Measurements from ENCODE around the gene TARBP2.
"Not testable (repeated sequence)": the region's sequence is repeated elsewhere in the genome, so short reads cannot be mapped to it uniquely, and the experiment has no call there.

The TARBP2 gene

DNA sequence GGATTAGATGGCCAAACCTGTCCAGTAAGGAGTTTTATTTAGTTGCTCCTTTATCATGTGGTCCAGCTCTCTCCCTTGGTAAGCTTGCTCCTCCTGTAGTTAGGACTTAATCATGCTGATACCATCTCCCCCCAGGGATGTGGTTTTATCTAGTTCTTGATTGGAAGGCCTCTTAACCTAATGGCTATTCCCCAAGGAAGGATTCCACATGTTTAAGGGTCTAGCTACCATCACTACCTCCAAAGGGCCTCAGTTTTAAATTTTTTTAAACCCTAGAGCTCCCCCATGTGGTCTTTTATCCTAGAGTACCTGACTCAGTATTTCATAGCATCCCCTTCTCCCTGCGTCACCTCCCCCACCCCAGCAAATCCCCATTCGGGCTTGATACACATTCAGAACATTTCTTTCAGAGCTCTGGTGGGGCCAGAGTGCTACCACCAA lies 24.3 kb upstream of the TARBP2 start:
- no peak for DNase-seq (ENCODE audit: low spot score)

DNA sequence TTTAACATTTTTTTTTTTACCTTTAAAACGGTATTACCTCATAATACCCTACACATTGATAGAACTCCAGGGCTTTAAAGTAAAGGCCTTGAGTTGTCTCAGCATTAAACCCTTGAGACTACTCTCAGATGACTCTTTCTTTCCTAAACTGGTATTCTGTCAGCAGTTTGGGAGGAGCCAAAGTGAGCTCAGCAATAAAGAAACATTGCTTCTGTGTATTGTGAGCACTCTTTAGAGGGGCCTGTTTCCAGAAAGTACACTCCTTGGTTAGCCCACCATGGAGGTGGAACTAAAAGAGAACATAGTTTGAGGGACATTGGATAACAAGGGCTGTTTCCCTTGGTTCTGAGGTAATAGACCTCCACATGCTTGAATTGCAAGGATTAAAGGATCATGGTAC lies 22.2 kb upstream of the TARBP2 start:
- DNase-seq (ENCODE audit: low spot score), result no peak

DNA sequence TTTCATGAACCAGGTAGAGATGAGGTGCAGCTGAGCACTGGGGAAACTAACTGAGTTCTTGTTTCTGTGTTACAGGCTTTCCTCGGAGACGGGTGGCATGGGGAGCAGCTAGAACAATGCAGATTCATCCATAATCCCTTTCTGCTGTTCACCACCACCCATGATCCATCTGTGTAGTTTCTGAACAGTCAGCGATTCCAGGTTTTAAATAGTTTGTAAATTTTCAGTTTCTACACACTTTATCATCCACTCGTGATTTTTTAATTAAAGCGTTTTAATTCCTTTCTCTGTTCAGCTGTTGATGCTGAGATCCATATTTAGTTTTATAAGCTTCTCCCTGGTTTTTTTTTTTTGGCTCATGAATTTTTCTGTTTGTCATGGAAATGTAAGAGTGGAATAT lies 21.8 kb upstream of the TARBP2 start:
- DNase-seq (ENCODE audit: low spot score), result no peak

GRCh38 chr12:53480491-53481442 lies 20.3 kb upstream of the TARBP2 start:
- DNase-seq (ENCODE audit: low spot score), result no peak

GRCh38 chr12:53481458-53481857 lies 19.6 kb upstream of the TARBP2 start:
- DNase-seq (ENCODE audit: low spot score), result not testable (repeated sequence)

GRCh38 chr12:53481939-53482586 lies 19.0 kb upstream of the TARBP2 start:
- no peak for DNase-seq (ENCODE audit: low spot score)

- no peak for DNase-seq (ENCODE audit: low spot score)
Measured at GRCh38 chr12:53482626-53483168, 18.4 kb upstream of the TARBP2 start.

DNA sequence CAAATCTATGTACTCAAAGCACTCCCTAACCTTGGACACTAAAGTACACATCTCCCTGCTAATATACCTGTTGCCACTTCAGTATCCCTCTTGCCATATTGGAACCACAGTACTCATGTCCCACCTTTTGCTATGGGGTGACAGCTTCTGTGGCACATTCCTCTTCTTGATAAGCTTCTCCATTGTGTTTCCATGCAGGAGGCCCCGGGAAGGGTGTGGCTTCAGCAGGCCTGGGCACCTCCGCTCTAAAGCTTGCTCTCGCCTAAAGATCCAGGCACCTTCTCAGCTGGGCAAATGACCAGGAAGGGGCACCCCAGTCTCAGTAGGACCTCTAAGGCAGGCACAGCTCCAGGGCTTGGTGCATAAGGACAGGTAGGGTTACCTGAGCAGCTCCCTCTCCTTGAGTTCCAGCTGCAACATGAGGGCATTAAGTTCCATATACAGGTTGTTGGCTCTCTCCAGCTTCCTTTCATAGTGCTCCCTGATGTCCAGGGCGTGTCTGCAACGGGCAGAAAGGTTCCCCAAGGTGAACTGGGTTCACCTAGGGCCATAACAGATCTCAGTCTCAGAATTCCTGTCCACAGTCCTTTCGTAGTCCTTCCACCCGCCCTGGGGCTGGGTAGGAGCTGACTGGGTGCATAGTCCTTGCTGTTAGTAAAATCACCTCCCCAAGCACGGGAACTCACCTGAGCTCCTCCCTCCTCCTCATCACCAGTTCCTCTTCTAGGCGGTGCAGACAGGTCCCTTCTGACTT lies 17.7 kb upstream of the TARBP2 start:
- DNase-seq (ENCODE audit: low spot score), result no peak

DNA sequence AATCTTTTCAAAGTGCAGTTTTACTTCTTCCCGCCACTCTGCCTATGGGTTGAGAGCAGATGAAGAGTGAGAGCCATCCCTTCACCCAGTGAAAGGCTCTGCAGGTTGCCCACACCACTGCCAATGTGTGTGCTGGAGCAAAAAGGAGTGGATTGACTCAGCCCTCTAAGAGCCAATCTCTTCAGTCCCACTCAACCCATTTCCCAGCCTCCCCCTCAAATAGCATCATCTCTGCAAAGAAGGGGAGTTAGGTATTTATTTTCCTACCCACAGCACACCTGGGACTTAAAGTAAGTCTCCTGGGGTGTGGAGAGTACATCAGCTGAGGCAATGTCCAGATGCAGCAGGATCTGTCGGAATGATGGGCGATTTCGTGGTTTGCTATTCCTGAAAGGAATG lies 17.1 kb upstream of the TARBP2 start:
- no peak for DNase-seq (ENCODE audit: low spot score)

- no peak for DNase-seq (ENCODE audit: low spot score)
Measured at GRCh38 chr12:53484686-53485575, 16.2 kb upstream of the TARBP2 start.

DNA sequence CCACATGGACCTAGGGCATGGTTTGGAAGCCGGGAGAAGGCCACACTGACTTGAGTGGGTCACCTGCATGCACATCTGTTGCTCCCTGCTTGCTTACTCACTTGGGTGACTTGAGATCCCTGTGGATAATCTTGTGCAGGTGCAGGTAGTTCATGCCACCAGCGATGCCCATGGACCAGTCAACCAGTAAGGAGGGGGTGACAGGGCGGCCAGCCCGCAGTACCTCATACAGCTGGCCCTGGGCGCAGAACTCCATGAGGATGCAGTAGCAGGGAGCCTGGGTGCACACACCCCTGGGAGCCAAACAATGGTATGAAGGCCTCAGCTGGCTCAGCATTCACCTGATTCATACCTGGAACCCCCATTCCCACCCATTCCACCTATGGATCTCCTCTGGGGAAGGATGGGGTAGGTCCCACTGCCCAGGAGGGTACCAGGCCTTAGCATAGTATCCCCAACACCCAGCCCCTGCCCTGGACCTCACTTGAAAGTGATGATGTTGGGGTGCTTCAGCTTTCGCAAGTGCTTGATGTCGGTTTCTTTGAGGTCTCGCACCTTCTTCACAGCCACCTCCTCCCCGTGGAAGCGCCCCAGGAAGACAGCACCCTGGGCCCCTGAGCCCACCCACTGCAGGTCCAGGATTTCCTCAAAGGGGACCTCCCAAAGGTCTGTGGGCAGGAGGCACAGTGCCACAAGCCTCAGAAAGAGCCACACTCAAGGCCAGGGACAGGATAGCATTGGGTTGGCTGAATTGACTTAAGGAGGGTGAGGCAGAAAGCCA lies 14.9 kb upstream of the TARBP2 start:
- DNase-seq (ENCODE audit: low spot score), result no peak

- no peak for DNase-seq (ENCODE audit: low spot score)
Measured at GRCh38 chr12:53486736-53487487, 14.2 kb upstream of the TARBP2 start.

GRCh38 chr12:53489242-53489864 lies 11.7 kb upstream of the TARBP2 start:
- DNase-seq (ENCODE audit: low spot score), result no peak

GRCh38 chr12:53492188-53492587 lies 8.9 kb upstream of the TARBP2 start:
- no peak for DNase-seq (ENCODE audit: low spot score)

DNA sequence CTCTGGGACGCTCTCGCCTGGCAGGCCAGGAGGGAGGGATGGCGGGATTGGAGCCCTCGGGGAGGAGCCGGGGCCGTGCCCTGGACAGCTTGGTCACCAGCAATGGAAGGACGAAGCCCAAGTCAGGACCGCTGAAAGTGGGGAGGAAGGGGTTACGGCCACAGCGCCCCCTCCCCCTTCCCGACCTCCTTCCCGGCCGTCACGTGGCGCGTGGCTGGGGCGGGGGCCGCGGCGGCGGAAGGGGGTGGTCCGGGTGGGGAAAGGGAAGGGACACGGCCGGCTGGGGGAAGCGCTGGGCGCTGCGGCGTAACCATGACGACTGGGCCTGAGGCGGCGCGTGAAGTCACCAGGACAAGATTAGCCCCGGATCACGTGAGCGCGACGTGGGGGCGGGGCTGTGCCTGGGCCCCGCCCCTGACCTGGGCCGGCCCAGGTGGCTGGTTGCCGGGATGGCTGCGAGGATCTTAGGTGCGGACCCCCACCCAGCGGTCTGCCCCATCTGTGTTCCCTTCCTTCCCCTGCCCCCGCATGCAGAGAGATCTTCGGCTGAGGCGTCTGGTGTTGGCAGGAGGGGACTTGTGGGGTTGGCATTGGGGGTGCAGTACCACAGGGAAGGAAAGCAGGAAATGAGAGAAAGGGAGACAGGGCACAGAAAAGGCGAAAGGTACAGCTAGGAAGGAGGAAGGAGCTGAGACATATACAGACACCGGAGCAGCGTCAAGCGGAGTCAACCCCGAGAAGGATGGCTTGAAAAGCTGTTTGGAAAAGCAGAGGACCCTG lies 8.1 kb upstream of the TARBP2 start:
- DNase-seq (ENCODE audit: low spot score), result peak; percentile 83

GRCh38 chr12:53493610-53494391 lies 7.3 kb upstream of the TARBP2 start:
- DNase-seq (ENCODE audit: low spot score), result no peak

- DNase-seq (ENCODE audit: low spot score), result no peak
Measured at GRCh38 chr12:53495903-53496751, 5.0 kb upstream of the TARBP2 start.

All from kidney capillary endothelial cell (primary cell).